ENCODE data around the gene C12orf50. TPM values are rescaled to one million over a fixed set of nuclear protein-coding genes. Genes with fewer than 3 reads are reported as not detected.

Gene C12orf50
- total RNA-seq: not detected in 2 replicates

GRCh38 chr12:88029093-88029665 is at the start of gene C12orf50:
Gene C12orf50 (minus strand): TSS chr12:88029401. CDS start chr12:88026962, 2,439 bp downstream.

Small RNAs within 50 kb of the gene (small RNA-seq; reads per million reads assigned to genes)
- gene RNA5SP364: not detected

Other genes starting within 250 kb of the C12orf50 start
- 16.5 and 16.7 TPM in 2 replicates for gene CEP290, start 112.7 kb upstream of the C12orf50 start, total RNA-seq
- gene TMTC3, start 112.9 kb upstream of the C12orf50 start, total RNA-seq: 32.0 and 39.2 TPM in 2 replicates

Data from vein endothelial cell (primary cell).